Measurements from ENCODE around the gene BCOR.

DNA sequence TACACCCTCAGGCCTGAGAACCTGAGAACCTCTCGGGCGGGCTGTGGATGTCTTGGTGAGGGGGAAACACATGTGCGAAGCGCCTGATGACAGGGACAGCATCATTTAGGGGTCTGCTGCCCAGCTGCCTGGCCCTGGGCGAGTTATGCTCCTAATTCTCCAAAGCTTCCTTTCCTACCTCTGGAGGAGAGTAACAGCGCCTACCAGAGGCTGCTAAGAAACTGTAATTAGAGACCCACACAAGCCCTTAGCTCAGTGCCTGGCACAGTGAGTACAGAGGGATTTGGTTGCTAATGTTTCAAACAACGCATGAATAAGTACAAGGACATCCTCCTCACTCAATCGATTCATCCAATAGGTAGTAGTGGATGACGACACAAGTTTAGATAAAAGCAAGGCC, 40.4 kb downstream of the BCOR start:
- TF ChIP-seq, protein P1, sequence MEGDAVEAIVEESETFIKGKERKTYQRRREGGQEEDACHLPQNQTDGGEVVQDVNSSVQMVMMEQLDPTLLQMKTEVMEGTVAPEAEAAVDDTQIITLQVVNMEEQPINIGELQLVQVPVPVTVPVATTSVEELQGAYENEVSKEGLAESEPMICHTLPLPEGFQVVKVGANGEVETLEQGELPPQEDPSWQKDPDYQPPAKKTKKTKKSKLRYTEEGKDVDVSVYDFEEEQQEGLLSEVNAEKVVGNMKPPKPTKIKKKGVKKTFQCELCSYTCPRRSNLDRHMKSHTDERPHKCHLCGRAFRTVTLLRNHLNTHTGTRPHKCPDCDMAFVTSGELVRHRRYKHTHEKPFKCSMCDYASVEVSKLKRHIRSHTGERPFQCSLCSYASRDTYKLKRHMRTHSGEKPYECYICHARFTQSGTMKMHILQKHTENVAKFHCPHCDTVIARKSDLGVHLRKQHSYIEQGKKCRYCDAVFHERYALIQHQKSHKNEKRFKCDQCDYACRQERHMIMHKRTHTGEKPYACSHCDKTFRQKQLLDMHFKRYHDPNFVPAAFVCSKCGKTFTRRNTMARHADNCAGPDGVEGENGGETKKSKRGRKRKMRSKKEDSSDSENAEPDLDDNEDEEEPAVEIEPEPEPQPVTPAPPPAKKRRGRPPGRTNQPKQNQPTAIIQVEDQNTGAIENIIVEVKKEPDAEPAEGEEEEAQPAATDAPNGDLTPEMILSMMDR (IDR thresholded peaks at IDR 0.05): no peak
- TF ChIP-seq POLR2A (IDR thresholded peaks at IDR 0.05): no peak
